Activated T-cell treated with anti-CD3 and anti-CD28 coated beads, Interleukin-2, amount 50 U/mL, for 72 hours (primary cell): Measurements from ENCODE around the gene KIAA0513. TPM values are rescaled to one million over a fixed set of nuclear protein-coding genes. Genes with fewer than 3 reads are reported as not detected.

Experiments
- ATAC-seq, 2 donors: fragments of 150-1000 bp; cut with Tn5 transposase; replicated peaks in 1 of 2; 2 replicates each; pipeline ENCODE4 v1.10.0; 2021; ENCODE audit warnings: moderate library complexity in 2 of 2, mild to moderate bottlenecking in 1 of 2
- DNase-seq, 2 donors: peaks; one replicate each; pipeline ENCODE4 v3.0.0; 2021 to 2022; ENCODE audit warnings: mixed read lengths in 1 of 2
- H3K27ac Mint-ChIP-seq: one replicate; pipeline ENCODE4 v1.8.0; 2022; ENCODE audit warnings: mild to moderate bottlenecking, moderate library complexity, mixed read lengths
- H3K27me3 Mint-ChIP-seq: one replicate; pipeline ENCODE4 v1.8.0; 2022; ENCODE audit warnings: low read depth, mixed read lengths
- H3K36me3 Mint-ChIP-seq, 2 donors: one replicate each; pipeline ENCODE4 v1.8.0; 2022; ENCODE audit warnings: mixed read lengths in 2 of 2, mild to moderate bottlenecking in 1 of 2; ENCODE audit not compliant: insufficient read depth in 2 of 2
- H3K4me1 Mint-ChIP-seq: one replicate; pipeline ENCODE4 v1.8.0; 2022; ENCODE audit warnings: low read depth, mixed read lengths
- H3K4me3 Mint-ChIP-seq, 2 donors: one replicate each; pipeline ENCODE4 v1.8.0; 2022; ENCODE audit warnings: mild to moderate bottlenecking in 2 of 2, mixed read lengths in 2 of 2, moderate library complexity in 2 of 2
- H3K9me3 Mint-ChIP-seq, 2 donors: one replicate each; pipeline ENCODE4 v1.8.0; 2022; ENCODE audit warnings: mixed read lengths in 2 of 2
- total RNA-seq, 2 donors: library from RNA; stranded (reverse); gene quantifications; one replicate each; pipeline ENCODE4 v1.2.3, GENCODE V29; 2022

The KIAA0513 gene
- total RNA-seq, 2 donors from 2014 or later, result 10.6 to 14.5 TPM

DNA sequence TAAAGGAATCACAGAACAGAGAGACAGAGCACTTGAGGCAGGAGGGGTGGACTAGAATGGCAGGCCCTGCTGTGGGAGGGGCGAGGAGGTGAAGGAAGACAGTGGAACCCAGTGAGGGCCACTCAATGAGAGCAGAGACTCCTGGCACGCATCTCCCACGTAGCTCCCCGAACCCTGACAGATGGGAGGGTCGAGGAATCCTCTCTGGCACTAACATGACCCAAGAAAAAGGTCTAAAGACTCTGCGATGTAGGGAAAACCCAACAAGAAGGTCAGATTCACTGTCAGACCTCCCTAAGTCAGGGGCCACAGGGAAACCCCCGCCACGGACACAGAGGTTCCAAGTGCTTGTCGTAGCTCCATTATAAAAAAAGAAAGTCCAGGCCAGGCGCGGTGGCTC, 31.2 kb upstream of the KIAA0513 start:
- H3K27me3 Mint-ChIP-seq, result no peaks in the 10 kb centered on the region
- H3K4me1 Mint-ChIP-seq, result peaks cover 18% of the 10 kb centered on the region
- peaks cover 0 to 10% of the 10 kb centered on the region in 2 donors for H3K36me3 Mint-ChIP-seq

DNA sequence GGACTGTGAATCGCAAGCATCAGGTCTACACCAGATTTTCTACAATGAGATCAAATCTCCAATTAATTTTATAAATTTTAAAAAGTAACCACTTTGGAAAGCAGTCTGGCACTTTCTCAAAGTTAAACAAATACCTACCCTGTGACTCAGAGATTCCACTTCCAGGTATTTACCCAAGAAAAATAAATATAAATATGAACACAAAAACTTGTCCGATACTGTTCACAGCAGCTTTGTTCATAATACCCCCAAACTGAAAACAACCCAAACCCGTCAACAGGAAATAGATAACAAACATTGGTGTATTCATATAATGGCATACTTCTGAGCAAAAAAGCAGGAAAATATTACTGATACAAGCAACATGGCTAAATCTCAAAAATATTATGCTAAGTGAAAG, 28.4 kb upstream of the KIAA0513 start:
- Mint-ChIP-seq H3K36me3 (peaks cover 0 to 9% of the 10 kb centered on the region in 2 donors), H3K9me3 (no peaks in the 10 kb centered on the region), H3K4me3 (no peak overlapping the region), H3K4me1 (peaks cover 40% of the 10 kb centered on the region), H3K27ac (peak overlapping the region; percentile 85), H3K27me3 (no peaks in the 10 kb centered on the region)
- DNase-seq (no peak), ATAC-seq (no peak)

More for the DNA sequence above, 31.2 kb upstream of the KIAA0513 start:
- no peak overlapping the region for H3K4me3 Mint-ChIP-seq
- DNase-seq (no peak), ATAC-seq (no peak)
- H3K27ac Mint-ChIP-seq, result peak overlapping the region; percentile 63
- no peaks in the 10 kb centered on the region for H3K9me3 Mint-ChIP-seq

DNA sequence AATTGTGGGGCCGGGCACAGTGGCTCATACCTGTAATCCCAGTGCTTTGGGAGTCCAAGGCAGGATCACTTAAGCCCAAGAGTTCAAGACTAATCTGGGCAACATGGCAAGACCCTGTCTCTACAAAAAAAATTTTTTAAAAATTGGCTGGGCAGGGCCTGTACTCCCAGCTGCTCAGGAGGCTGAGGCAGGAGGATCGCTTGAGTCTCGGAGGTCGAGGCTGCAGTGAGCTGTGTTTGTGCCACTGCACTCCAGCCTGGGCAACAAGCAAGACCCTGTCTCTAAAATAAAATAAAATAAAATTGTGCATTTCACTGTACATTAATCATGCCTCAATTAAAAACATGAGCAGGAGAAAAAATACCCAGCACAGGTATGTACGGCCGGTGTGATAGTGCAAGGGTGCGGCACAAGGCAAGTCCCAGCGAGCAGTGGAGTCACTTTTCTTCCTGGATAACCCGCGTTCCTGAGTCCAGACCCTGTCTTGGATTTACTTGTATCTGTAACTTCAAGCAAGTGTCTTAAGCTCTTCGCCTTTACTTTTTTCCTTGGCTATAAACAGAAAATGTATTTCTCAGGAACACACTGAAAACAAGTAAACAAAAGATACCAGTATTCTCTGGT, 27.6 kb upstream of the KIAA0513 start:
- ATAC-seq (no peak), DNase-seq (no peak)
- Mint-ChIP-seq H3K4me1 (peaks cover 48% of the 10 kb centered on the region), H3K36me3 (peaks cover 0 to 9% of the 10 kb centered on the region in 2 donors), H3K27me3 (no peaks in the 10 kb centered on the region), H3K9me3 (no peaks in the 10 kb centered on the region), H3K4me3 (no peak overlapping the region), H3K27ac (no peak overlapping the region)

DNA sequence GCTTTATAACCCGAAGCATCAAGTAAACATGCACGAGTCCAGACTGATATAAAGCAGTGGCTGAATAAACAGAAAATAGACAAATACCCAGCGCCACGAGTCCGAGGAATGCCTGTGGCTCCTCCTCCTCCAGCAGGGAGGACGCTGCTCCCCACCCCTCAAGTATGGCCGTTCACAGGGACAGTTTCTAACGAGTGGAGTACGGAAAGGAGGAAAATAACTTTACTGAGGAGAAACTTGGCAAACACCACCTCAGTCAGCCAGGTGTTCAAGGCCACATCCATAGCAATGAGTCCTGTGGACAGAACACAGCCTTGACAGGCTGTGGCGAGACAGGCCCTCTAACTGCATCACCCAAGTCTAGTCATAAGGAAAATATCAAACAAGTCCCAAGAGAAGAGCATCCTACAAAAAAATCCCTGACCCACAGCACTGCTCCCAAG, 25.5 kb upstream of the KIAA0513 start:
- DNase-seq (no peak), ATAC-seq (no peak)
- H3K27ac Mint-ChIP-seq, result no peak overlapping the region
- no peaks in the 10 kb centered on the region for H3K27me3 Mint-ChIP-seq
- peaks cover 47% of the 10 kb centered on the region for H3K4me1 Mint-ChIP-seq
- peaks cover 3 to 6% of the 10 kb centered on the region in 2 donors for H3K36me3 Mint-ChIP-seq
- H3K4me3 Mint-ChIP-seq, result peak overlapping the region in 1 of 2 donors; percentile 71
- no peaks in the 10 kb centered on the region for H3K9me3 Mint-ChIP-seq

DNA sequence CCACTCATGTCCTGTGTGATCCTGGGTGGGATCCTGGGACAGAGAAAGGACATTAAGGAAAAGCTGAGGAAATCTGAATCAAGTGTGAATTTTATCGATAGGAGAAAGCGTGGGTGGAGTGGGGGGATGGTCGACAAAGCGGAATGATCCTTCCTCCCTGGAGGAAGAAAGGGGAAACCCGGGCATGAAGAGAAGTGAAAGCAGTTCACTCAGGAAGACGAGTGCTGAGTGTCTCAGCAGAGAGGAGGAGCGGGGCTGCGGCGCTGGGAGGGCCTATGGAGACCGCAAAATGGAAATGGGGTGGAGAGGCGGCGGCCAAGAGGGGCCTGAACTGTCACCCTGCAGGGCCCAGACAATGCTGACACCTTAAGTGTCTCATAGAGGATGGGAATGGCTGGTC, 25.0 kb upstream of the KIAA0513 start:
- no peaks in the 10 kb centered on the region for H3K27me3 Mint-ChIP-seq
- H3K36me3 Mint-ChIP-seq, result peaks cover 3 to 6% of the 10 kb centered on the region in 2 donors
- peak overlapping the region in 1 of 2 donors; percentile 71 for H3K4me3 Mint-ChIP-seq
- no peaks in the 10 kb centered on the region for H3K9me3 Mint-ChIP-seq
- no peak for DNase-seq
- H3K27ac Mint-ChIP-seq, result no peak overlapping the region
- peaks cover 49% of the 10 kb centered on the region for H3K4me1 Mint-ChIP-seq
- no peak for ATAC-seq

GRCh38 chr16:85003076-85003475, 24.5 kb upstream of the KIAA0513 start:
- Mint-ChIP-seq H3K27me3 (no peaks in the 10 kb centered on the region), H3K4me3 (peak overlapping the region in 1 of 2 donors; percentile 71), H3K4me1 (peaks cover 49% of the 10 kb centered on the region), H3K36me3 (peaks cover 3 to 4% of the 10 kb centered on the region in 2 donors), H3K9me3 (no peaks in the 10 kb centered on the region), H3K27ac (no peak overlapping the region)
- no peak for ATAC-seq
- no peak for DNase-seq

- ATAC-seq, result no peak
- H3K4me1 Mint-ChIP-seq, result peaks cover 53% of the 10 kb centered on the region
Measured at GRCh38 chr16:85003725-85004586, 23.6 kb upstream of the KIAA0513 start.

GRCh38 chr16:85004587-85005205, 22.9 kb upstream of the KIAA0513 start:
- no peak overlapping the region for H3K27ac Mint-ChIP-seq
- peaks cover 60% of the 10 kb centered on the region for H3K4me1 Mint-ChIP-seq
- DNase-seq, result no peak
- no peaks in the 10 kb centered on the region for H3K27me3 Mint-ChIP-seq
- no peaks in the 10 kb centered on the region for H3K9me3 Mint-ChIP-seq
- no peak overlapping the region for H3K4me3 Mint-ChIP-seq
- ATAC-seq, result no peak
- peaks cover 3 to 4% of the 10 kb centered on the region in 2 donors for H3K36me3 Mint-ChIP-seq

More at GRCh38 chr16:85003725-85004586, 23.6 kb upstream of the KIAA0513 start:
- Mint-ChIP-seq H3K27me3 (no peaks in the 10 kb centered on the region), H3K36me3 (peaks cover 3 to 4% of the 10 kb centered on the region in 2 donors), H3K9me3 (no peaks in the 10 kb centered on the region), H3K27ac (peak overlapping the region; percentile 17), H3K4me3 (no peak overlapping the region)
- no peak for DNase-seq

DNA sequence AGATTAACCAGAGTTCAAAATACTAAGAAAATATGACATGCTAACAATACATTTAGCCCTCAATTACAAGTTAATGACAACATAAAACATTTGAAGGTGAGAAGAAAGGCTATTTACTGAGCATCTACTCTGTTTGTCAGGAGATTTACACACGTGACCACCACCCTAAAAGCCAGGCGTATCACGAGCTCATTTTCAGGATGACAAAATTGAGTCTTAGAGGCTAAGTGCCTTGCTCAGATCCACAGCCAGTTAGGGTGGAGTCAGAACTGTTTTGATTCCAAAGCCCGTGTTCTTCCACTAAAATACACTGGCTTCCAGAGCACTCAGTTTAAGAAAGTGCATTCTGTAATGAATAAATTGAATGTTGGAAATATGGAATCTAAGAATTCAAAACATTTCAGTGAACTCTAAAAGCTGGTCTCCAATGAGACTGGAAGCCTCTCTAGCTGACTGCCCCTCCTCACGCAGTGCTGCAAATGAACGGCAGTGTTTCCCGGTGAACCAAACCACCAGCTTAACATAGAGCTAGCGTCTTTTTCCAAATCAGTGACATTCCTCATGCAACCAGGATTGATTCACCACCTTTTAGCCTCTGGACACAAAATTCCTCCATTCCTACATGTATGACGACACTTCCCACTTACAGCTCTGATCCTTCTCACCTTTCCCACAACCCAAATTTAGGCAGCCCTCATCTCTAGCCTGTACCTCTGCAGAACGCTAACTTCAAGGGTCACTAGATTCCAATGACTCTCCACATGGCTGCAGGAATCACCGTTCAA, 22.1 kb upstream of the KIAA0513 start:
- H3K27ac Mint-ChIP-seq, result no peak overlapping the region
- H3K4me1 Mint-ChIP-seq, result peaks cover 68% of the 10 kb centered on the region
- H3K9me3 Mint-ChIP-seq, result no peaks in the 10 kb centered on the region
- no peak for DNase-seq
- ATAC-seq, result no peak
- no peaks in the 10 kb centered on the region for H3K27me3 Mint-ChIP-seq
- peaks cover 3 to 4% of the 10 kb centered on the region in 2 donors for H3K36me3 Mint-ChIP-seq
- no peak overlapping the region for H3K4me3 Mint-ChIP-seq

DNA sequence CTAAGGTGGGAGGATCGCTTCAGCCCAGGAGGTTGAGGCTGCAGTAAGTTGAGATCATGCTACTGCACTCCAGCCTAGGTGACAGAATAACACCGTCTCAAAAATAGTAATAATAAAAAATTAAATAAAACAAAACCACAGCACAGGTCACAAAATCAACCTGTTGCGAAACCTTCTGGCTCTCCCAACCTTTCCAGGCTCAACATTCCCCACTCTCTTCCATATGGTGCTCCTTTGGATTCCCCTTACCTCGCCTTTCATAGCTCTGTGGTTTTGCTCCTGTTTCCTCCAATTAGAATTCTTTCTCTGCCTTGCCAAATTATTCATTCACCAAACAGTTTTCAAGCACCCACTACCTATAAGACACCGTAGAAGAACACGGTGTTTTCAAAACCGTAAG, 21.0 kb upstream of the KIAA0513 start:
- Mint-ChIP-seq H3K27me3 (no peaks in the 10 kb centered on the region), H3K4me1 (peaks cover 71% of the 10 kb centered on the region), H3K9me3 (no peaks in the 10 kb centered on the region), H3K27ac (no peak overlapping the region), H3K36me3 (peaks cover 6 to 9% of the 10 kb centered on the region in 2 donors), H3K4me3 (no peak overlapping the region)
- DNase-seq, result no peak
- ATAC-seq, result no peak

GRCh38 chr16:85007496-85008214, 19.9 kb upstream of the KIAA0513 start:
- H3K4me3 Mint-ChIP-seq, result no peak overlapping the region
- peaks cover 6 to 10% of the 10 kb centered on the region in 2 donors for H3K36me3 Mint-ChIP-seq
- DNase-seq (no peak), ATAC-seq (no peak)
- H3K27me3 Mint-ChIP-seq, result no peaks in the 10 kb centered on the region
- H3K9me3 Mint-ChIP-seq, result no peaks in the 10 kb centered on the region
- H3K4me1 Mint-ChIP-seq, result peaks cover 73% of the 10 kb centered on the region
- H3K27ac Mint-ChIP-seq, result no peak overlapping the region

DNA sequence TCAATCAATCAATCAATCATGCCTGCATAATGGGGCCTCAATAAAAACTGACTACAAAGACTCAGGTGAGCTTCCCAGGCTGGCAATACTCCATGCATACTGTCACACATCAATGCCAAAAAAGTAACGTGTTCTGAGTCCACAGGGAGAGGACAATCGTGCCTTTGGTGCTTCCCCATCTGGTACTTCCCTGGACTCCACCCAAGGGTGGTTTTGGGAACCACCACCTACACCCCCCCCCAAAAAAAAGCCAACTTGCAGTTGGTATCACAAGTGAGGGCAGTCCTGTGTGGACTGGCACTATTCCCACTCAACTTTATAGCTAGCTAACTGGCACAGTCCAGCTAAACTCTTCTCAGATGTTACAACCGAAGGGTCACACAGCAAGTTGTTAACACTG, 19.3 kb upstream of the KIAA0513 start:
- H3K27me3 Mint-ChIP-seq, result no peaks in the 10 kb centered on the region
- H3K9me3 Mint-ChIP-seq, result no peaks in the 10 kb centered on the region
- H3K36me3 Mint-ChIP-seq, result peaks cover 6 to 10% of the 10 kb centered on the region in 2 donors
- DNase-seq, result no peak
- H3K27ac Mint-ChIP-seq, result no peak overlapping the region
- peaks cover 67% of the 10 kb centered on the region for H3K4me1 Mint-ChIP-seq
- no peak for ATAC-seq
- H3K4me3 Mint-ChIP-seq, result no peak overlapping the region
